NCI-H2171 (cell line): ENCODE data around the gene PGGT1B.

Source experiments
- DNase-seq: peaks from one replicate; lab custom pipeline; 2025; lab: John Stamatoyannopoulos, UW

Gene PGGT1B

DNA sequence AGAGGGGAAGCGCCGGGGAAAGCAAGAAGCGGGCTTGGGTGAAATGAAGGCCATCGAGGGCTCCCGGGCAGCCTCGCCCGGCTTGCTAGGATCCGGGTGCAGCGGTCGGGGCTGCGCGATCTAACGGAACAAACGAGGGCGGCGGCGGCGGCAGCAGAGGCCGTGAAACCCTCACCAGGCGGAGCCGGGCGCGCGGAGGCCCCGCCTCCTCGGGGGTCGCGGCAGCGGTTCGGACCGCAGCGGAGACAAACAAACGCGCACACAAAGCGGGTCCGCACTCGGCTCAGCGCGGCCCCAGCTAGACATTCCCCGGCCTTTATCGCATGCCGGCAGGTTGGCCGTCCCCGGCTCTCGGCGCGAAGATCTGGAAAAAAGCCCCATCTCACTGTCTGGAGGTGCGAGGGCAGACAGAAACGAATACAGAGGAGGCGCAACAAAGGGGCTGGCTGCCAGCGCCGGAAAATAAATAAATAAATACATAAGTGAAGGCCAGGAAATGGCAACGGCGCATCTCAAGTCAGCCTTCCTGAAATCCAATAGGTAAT lies 82.4 kb downstream of the PGGT1B start:
- DNase-seq: no peak

DNA sequence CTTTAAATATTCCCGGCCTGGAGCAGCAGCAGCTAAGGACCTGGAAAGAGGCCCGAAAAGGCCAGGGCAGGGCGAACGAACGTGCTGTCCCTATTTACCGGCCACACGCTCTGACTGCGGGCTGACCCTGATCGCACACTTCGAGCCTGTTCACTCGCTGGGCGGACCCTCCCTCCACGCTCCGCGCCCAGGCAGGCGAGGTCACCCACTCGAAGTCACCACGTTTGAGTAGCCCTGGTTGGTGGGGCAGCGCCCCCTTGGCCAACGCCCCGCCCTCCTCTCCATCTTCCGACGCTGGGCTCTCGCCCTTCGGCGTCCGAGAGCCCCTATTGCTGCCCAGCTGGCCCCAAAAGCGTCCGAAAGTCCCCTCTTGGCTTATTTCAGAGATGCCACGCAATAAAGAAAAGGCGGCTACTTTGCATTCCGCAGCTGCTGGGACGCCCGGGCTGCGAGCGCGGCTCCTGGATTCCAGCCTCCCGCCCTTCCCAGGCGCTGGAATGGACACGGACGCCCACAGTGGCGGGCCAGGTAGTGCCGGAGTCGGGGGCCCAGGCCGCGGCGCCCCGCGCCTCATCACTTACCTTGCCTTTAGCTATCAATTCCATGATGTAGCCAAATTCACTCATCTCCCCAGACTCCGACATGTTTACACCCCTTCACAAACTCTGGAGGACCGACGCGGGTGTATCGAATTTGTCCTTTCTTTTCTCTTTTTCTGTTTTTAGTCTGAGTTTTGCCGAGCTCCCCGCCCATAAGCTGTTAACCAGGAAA lies 83.1 kb downstream of the PGGT1B start:
- no peak for DNase-seq

DNA sequence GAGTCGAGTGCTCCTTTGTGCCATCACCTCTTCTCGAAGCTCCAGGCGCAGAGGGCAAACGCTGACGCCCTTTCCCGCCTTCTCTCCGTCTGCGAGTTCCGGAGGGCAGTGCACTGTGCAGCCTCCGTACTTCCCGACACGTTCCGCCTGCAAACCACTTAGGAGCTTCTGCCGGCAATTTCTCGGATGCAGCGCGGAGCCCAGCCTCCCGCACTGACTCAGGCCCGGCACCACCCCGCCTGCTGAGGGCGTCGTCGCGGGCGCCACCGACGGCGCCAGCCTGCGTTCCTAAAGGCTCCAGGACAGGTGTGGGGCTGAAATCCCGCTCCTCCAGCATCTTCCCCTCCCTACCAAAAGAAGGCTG lies 83.7 kb downstream of the PGGT1B start:
- DNase-seq: no peak

DNA sequence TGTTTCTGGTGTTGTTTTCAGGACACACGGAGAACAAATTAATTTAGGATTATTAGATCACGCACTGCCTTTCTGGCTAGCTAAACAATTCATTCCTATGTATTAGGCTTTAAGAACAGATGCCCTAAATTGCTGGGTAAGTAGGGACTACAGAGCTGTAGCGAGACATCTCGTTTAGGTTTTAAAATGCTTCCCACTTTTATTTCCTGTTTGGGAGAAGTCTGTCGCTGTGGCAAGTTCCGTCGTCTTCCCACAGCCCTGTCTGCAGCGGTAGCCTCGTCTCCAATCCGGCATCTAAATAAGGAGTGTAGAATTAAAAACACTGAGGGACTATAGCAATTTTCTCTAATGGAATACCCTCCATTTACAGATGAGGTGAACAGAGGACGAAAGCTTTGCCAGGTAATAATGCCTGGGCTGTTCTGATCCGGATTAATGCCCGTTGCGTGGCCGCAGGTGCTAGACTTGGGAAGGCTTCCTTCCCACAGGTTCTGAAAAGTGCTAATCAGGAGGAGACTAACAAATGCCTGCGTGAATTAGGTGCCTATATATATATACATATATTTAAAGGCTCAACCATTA lies 91.7 kb downstream of the PGGT1B start:
- DNase-seq: no peak

DNA sequence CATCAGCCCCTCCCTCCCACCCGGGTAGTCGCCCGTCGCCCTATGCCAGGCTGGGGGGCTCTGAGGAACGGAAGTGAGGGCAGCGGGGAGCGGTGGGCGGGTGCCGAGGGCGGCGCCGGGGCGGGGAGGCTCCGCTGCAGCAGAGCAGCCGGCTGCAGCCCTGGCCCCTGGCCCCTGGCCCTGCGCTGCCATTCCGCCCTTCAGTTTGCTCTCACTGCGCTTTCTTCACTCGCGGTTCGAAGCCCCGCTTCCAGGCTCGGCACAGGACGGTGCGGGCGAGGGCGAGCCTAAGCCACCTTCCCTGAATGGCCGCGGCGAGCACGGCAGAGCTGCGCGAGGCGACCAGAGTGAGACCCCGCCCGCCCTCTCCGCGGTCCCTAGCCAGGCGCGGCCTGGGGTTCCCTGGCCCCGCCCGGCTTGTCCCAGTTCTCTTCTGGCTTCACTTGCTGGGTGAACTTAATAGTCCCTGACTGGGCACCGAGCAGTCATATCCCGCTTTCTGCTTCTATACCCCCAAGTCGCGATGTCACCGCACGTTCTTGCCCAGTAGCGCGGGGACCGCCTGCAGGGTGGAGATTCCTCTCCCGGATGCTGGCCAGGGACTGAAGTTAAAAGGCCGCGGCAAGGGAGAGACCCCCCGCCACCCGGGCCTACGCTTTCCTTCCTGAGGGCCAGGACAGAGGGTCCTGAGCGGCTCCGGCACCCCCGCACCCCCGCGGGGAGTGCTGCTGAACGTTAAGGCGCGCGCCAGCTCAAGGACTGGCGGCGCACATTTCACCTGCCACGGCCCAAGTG lies 92.3 kb downstream of the PGGT1B start:
- DNase-seq: no peak

DNA sequence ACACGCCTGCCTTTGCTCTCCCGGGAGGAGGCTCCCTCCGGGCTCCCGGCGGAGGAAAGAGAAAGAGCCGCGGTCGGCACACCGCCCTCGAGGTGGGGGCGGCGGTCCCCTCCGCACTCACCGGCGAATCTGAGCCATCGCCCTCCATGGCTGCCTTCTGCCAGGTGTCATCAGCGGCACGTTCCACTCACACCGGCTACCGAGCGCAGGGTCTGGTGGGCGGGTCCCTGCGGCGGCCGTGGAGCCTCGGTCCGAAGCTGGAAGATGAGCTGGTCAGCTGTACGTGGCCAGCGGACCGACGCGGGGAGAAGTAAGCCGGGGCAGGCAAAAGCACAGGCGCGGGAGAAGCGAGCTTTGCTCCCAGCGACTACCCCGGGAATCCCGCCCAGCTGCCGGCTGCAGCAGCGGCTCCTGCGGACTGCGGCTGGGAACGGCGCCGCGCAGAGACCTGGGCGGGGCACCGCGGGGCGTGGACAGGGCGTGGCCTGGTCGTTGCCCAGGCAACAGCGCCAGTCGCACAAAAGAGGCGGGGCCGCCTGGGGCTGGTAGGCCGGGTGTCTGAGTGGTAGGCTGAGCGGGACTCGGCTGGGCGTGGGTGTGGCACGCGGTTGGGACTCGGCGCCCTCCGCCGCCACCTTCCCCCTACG lies 93.1 kb downstream of the PGGT1B start, which contains the start of gene TRIM36:
Gene TRIM36 (minus strand): TSS at position 422 of the 647 bp plus-strand sequence. CDS start 274 bp downstream, at position 148.
- DNase-seq: peak; percentile 84

DNA sequence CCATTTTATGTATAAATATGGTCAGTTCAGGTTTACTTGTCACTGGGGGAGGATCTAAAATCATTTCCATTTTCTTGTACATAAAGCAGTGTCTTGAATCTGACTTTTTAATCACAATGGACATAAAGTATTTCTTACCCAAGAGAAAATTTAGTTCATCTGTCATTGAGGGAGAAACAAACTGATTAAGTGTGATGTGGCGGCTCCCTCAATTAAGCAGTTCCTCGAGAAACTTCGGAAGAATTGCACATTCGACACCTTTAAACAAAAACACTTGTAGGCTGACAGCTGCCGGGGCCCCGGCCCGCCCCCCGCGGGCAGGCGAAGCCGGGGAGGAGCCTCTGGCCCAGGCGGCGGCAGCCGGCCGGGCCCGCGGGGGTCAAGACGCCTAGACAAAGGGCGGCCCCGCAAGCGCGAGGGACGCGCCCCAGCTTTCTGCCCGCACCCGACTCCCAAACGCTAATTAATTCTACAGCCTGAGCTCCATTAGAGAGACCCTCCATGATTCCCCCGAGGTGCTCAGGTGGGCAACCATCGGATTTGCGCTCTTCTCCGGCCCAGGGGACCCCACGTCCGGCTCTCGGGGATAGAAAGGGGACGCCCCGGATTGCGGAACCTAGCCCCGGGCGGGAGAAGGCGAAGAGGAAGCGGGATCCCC lies 93.7 kb downstream of the PGGT1B start:
- no peak for DNase-seq

DNA sequence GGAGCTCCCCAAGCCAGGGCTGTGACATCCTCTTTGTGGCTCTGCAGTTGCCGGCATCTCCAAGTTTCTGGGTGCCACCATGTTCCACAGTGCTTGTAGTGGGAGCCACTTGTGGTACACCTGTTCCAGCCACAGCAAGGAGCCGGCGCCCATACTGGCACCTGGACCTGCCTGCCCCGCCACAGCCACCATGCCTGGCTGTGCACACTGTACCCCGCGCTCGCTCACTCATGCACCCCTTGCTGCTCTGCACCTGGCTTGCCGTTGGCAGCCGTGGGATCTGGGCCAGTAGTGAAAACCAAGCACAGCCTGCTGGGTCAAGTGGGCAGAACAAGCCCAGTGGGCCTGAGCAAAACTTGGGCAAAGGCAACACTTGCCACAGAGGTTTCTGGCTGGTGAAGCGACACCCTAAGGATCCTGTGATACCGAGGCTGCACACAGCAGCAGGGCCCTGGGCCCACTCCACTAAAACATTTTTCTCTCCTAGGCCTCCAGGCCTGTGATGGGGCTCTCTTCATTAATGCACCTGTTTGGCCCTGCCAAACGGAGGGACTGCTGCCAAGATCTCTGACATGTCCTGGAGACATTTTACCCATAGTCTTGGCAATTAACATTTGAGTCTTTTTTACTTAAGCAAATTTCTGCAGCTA lies 95.8 kb downstream of the PGGT1B start:
- DNase-seq: no peak

DNA sequence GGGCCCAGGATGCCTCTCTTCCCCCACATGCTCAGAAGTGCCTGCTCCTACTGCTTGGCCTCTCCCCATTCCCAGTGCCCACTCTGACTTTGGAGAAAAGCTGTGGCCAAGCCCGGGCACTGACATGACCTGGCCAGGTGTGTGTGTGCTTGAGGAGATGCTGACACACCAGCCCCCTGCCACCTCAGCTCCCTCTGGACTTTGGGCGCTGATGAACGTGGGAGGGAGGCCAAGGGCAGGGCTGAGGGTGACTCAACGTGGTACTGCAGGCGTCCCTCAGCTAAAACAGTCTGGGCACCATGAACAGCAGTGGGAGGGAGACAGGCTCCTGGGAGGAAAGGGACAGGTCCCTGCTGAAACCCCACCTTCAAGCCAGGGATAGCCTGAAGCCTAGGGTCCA lies 96.9 kb downstream of the PGGT1B start:
- no peak for DNase-seq

DNA sequence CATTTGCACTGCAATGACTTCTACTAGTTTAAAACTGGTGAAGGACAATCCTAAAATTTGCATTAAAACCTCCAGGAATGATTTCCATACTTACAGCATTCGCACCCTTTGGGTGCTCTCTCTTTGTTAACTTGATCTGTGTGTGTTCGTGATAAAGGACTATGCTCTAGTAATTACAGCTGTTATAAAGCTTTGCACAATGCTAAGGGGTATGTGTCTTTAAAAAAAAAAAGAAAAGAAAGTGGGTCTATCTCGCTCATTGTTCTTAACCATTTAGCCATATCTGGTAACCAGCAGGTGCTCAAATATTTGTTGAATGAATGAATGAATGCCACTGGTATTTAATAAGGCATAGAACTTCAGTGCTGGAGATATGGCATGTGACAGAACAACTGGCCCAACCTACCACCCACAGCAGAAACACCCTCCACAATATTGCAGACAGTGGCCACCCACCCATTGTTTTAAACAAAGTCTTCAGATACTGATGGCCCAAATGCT lies 101.7 kb downstream of the PGGT1B start:
- no peak for DNase-seq
